Measurements from ENCODE around the gene MOXD1. TPM values are rescaled to one million over a fixed set of nuclear protein-coding genes. Genes with fewer than 3 reads are reported as not detected.

MOXD1 gene
- total and polyA plus RNA-seq, 12 donors = 0.80 to 4.9 (median 1.9) TPM

DNA sequence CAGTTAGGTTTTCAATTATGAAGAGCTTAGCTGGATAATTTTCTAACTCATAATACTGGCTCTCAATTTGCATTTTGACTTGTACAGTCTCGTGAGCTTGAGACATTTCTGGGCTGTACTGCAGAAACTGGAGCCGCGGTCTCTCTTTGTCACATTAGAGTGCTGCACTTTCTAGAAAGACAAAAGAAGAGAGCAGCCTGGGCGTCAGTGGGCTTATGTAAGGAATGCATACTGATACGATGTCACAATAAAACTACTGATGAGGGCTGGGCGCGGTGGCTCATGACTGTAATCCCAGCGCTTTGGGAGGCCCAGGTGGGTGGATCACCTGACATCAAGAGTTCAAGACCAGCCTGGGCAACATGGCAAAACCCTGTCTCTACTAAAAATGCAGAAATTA is 120.8 kb downstream of the MOXD1 start:
- H3K9me3 ChIP-seq = peaks cover 0 to 10% (median 0%) of the 10 kb centered on the region in 11 donors
- H3K27ac ChIP-seq = no peak overlapping the region
- DNase-seq (no peak), ATAC-seq (no peak)
- H3K36me3 ChIP-seq = no peaks in the 10 kb centered on the region
- no peak overlapping the region for H3K4me3 ChIP-seq
- peaks cover 0 to 9% (median 0%) of the 10 kb centered on the region in 7 donors for H3K27me3 ChIP-seq
- TF ChIP-seq, protein P1, sequence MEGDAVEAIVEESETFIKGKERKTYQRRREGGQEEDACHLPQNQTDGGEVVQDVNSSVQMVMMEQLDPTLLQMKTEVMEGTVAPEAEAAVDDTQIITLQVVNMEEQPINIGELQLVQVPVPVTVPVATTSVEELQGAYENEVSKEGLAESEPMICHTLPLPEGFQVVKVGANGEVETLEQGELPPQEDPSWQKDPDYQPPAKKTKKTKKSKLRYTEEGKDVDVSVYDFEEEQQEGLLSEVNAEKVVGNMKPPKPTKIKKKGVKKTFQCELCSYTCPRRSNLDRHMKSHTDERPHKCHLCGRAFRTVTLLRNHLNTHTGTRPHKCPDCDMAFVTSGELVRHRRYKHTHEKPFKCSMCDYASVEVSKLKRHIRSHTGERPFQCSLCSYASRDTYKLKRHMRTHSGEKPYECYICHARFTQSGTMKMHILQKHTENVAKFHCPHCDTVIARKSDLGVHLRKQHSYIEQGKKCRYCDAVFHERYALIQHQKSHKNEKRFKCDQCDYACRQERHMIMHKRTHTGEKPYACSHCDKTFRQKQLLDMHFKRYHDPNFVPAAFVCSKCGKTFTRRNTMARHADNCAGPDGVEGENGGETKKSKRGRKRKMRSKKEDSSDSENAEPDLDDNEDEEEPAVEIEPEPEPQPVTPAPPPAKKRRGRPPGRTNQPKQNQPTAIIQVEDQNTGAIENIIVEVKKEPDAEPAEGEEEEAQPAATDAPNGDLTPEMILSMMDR (IDR thresholded peaks at IDR 0.05) = no peak
- intact Hi-C loops (cut with DNase I) = loop anchor here in 3 of 10 donors (5.0 kb wide), 1 partner anchor 202 kb away; no protein-coding TSS in a partner anchor
- WGBS, 2 donors = 88 to 94% methylated on average over 8 of the region's 8 CpGs
- no peaks in the 10 kb centered on the region for H3K4me1 ChIP-seq

DNA sequence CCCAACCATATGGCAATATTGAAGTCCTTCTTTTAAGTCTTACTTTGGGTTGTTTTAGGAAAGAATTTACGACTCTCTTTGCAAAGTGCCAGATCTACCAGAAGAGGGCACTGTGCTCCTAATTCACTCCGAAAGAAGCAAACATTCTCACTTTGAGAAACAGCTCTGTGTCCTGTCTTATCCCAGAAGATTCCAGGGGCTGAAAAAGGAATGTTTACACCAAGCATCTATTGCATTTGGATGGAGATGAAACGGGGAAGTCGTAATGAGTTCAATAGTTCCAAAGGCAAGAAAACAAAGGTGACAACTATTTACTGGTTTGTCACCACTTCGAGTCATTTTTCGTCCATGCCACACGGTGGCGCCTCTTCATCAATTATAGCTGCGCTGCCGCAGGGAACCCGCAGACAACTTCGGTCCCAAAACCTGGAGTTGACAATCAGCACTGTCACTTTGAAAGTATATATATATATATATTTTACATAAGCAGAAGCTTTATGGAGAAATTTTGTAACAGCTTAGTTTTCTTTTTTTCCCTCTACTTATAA is 121.6 kb downstream of the MOXD1 start:
- 0 to 1% methylated on average over 12 of the region's 12 CpGs for WGBS, 2 donors
- TF ChIP-seq, protein P1 (IDR thresholded peaks at IDR 0.05) = peak; percentile 78 to 95 (median 91)
- peaks cover 0 to 7% (median 0%) of the 10 kb centered on the region in 11 donors for H3K9me3 ChIP-seq
- peak overlapping the region in 7 of 10 donors; percentile 27 to 51 (median 48) for H3K4me3 ChIP-seq
- H3K27ac ChIP-seq = no peak overlapping the region
- DNase-seq (peak; percentile 63 to 67), ATAC-seq (peak; percentile 53 to 84 (median 73))
- H3K36me3 ChIP-seq = no peaks in the 10 kb centered on the region
- intact Hi-C loops (cut with DNase I) = loop anchor here in 9 of 10 donors (1.0 to 10.0 kb wide), 5 partner anchors 203 to 355 kb away; no protein-coding TSS in a partner anchor
- H3K4me1 ChIP-seq = no peaks in the 10 kb centered on the region
- peaks cover 0 to 10% (median 7%) of the 10 kb centered on the region in 7 donors for H3K27me3 ChIP-seq

DNA sequence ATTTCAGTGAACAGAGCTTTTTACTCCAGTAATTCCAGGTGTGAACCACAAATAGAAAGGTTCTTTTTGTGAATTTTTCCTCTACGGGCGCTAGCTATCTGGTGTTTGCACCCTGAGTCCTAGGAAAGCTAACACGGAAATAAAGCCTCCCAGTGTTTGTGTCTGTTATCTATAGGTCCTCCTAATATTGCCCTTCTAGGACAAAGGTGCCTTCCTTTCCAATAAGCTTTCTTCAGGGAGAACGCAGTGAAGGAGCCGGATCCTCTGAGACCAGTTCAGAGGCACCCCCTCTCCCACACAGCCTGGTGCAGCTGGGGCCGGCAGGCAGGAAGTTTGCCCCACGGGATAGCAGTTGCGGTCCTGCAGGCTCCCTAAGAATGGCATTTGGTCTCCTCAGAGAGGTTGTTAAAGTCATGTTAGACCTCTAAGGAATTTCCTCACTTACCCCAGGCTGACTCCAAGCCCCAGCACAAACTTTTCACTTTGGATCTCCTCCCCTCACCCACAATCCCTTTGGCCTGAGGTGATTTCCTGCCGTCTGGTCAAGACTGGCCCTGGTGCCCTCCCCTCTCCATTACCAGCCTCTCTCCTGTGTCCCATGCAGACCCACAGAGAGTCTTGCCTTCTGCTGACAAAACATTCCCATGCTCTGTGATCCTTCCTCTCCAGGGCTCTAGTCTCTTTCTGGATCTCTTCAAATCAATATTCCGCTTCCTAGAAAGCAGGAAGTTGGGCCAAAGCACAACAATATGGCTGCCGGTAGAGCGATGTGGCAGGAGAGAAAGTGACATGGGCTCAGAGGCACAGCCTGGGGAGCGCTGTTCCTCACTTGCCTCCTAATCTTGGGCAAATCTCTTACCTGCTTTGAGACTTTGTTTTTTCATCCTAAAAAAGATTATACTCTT is 126.0 kb downstream of the MOXD1 start:
- intact Hi-C loops (cut with DNase I) = loop anchor here in 3 of 10 donors (5.0 to 10.0 kb wide), 2 partner anchors 207 to 351 kb away; no protein-coding TSS in a partner anchor
- no peaks in the 10 kb centered on the region for H3K36me3 ChIP-seq
- H3K4me3 ChIP-seq = no peak overlapping the region
- DNase-seq = no peak
- peaks cover 0 to 15% (median 0%) of the 10 kb centered on the region in 9 donors for H3K4me1 ChIP-seq
- TF ChIP-seq, protein P1 (IDR thresholded peaks at IDR 0.05) = no peak
- ATAC-seq = no peak
- H3K9me3 ChIP-seq = no peaks in the 10 kb centered on the region
- H3K27me3 ChIP-seq = peaks cover 0 to 10% (median 3%) of the 10 kb centered on the region in 7 donors
- WGBS, 2 donors = 77 to 82% methylated on average over 13 of the region's 13 CpGs
- H3K27ac ChIP-seq = no peak overlapping the region

DNA sequence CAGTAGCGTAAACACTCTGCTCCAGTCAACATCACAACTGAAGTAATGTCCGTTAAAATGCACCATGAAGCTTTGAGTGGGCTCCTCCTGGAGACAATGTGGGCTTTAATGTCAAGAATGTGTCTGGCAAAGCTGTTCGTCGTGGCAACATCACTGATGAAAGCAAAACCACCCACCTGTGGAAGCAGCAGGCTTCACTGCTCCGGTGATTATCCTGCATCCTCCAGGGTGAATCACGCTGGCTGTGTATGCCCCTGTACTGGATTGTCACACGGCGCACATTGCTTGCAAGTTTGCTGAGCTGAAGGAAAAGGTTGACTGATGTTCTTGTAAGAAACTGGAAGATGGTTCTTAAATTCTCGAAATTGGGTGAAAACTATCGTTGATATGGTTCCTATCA is 128.5 kb downstream of the MOXD1 start:
- H3K36me3 ChIP-seq = no peaks in the 10 kb centered on the region
- peaks cover 0 to 10% (median 0%) of the 10 kb centered on the region in 7 donors for H3K27me3 ChIP-seq
- WGBS, 2 donors = 82 to 87% methylated on average over 10 of the region's 10 CpGs
- peaks cover 0 to 15% (median 0%) of the 10 kb centered on the region in 9 donors for H3K4me1 ChIP-seq
- no peak for DNase-seq
- no peak overlapping the region for H3K27ac ChIP-seq
- TF ChIP-seq, protein P1 (IDR thresholded peaks at IDR 0.05) = no peak
- ATAC-seq = no peak
- H3K4me3 ChIP-seq = no peak overlapping the region
- intact Hi-C loops (cut with DNase I) = loop anchor here in 1 of 10 donors (10.0 kb wide), 1 partner anchor 348 kb away; no protein-coding TSS in a partner anchor
- H3K9me3 ChIP-seq = no peaks in the 10 kb centered on the region
